Measurements from ENCODE around the gene HNRNPUL2.

- no peak for TF ChIP-seq CTCF (IDR thresholded peaks at IDR 0.05)
- TF ChIP-seq POLR2A (IDR thresholded peaks at IDR 0.05) = no peak
These were observed 27.9 kb upstream of the HNRNPUL2 start for GRCh38 chr11:62755086-62755615.

Measured in testis (tissue), 2 donors.